GM12892 (cell line): ENCODE measurements around the gene CARS1.

ENCODE experiments used
- POLR2A ChIP-seq: IDR thresholded peaks from 2 replicates; pipeline ENCODE4 v1.6.1; 2011; ENCODE audit warnings: low read depth, low read length, control low read depth
- POLR2AphosphoS5 ChIP-seq: IDR thresholded peaks from 2 replicates; pipeline ENCODE4 v1.6.1; 2011; ENCODE audit warnings: low read depth, low read length, control low read depth
- TAF1 ChIP-seq: IDR thresholded peaks from 2 replicates; pipeline ENCODE4 v1.6.1; 2011; ENCODE audit warnings: low read depth, mild to moderate bottlenecking, control low read depth, low read length, borderline replicate concordance

- TF ChIP-seq POLR2A: no peak
- TF ChIP-seq TAF1: no peak
- TF ChIP-seq POLR2AphosphoS5: no peak
Measured at GRCh38 chr11:3010521-3011275, 46.5 kb downstream of the CARS1 start.
